ENCODE data around the gene GPR15LG.

Gene GPR15LG

GRCh38 chr10:84224411-84225028, 50.9 kb downstream of the GPR15LG start:
- no peak for TF ChIP-seq CTCF (IDR thresholded peaks at IDR 0.05)
- no peak for TF ChIP-seq ZFX (IDR thresholded peaks at IDR 0.05; ENCODE audit: borderline replicate concordance)
- H3K27ac ChIP-seq: no peak overlapping the region

GRCh38 chr10:84225427-84226173, 52.0 kb downstream of the GPR15LG start, which contains the start of gene LRIT2:
LRIT2 (minus strand) TSS chr10:84225544; CDS start chr10:84225520, 24 bp downstream.
- H3K27ac ChIP-seq: no peak within 1 kb of the TSS
- no peak for TF ChIP-seq CTCF (IDR thresholded peaks at IDR 0.05)
- no peak for TF ChIP-seq ZFX (IDR thresholded peaks at IDR 0.05; ENCODE audit: borderline replicate concordance)

GRCh38 chr10:84226616-84227015, 53.0 kb downstream of the GPR15LG start:
- no peak overlapping the region for H3K27ac ChIP-seq
- TF ChIP-seq ZFX (IDR thresholded peaks at IDR 0.05; ENCODE audit: borderline replicate concordance) (no peak), CTCF (IDR thresholded peaks at IDR 0.05) (no peak)

GRCh38 chr10:84227810-84228209, 54.2 kb downstream of the GPR15LG start:
- H3K27ac ChIP-seq: no peak overlapping the region
- no peak for TF ChIP-seq CTCF (IDR thresholded peaks at IDR 0.05)
- TF ChIP-seq ZFX (IDR thresholded peaks at IDR 0.05; ENCODE audit: borderline replicate concordance): no peak

GRCh38 chr10:84230359-84230758, 56.8 kb downstream of the GPR15LG start:
- no peak for TF ChIP-seq CTCF (IDR thresholded peaks at IDR 0.05)
- TF ChIP-seq ZFX (IDR thresholded peaks at IDR 0.05; ENCODE audit: borderline replicate concordance): no peak
- no peak overlapping the region for H3K27ac ChIP-seq

- TF ChIP-seq ZFX (IDR thresholded peaks at IDR 0.05; ENCODE audit: borderline replicate concordance) (no peak), CTCF (IDR thresholded peaks at IDR 0.05) (no peak)
These were observed 58.8 kb downstream of the GPR15LG start for GRCh38 chr10:84232376-84232775.

GRCh38 chr10:84233940-84234339, 60.3 kb downstream of the GPR15LG start:
- no peak for TF ChIP-seq CTCF (IDR thresholded peaks at IDR 0.05)
- no peak for TF ChIP-seq ZFX (IDR thresholded peaks at IDR 0.05; ENCODE audit: borderline replicate concordance)
- no peak overlapping the region for H3K27ac ChIP-seq

More at GRCh38 chr10:84232376-84232775, 58.8 kb downstream of the GPR15LG start:
- H3K27ac ChIP-seq: no peak overlapping the region
